Measurements from ENCODE around the gene ASTL. TPM values are rescaled to one million over a fixed set of nuclear protein-coding genes. Genes with fewer than 3 reads are reported as not detected.

ASTL gene
- total and polyA plus RNA-seq, 2 donors (not counting 3 experiments of a cell fraction or from before 2014, with no cell fraction given): not detected

DNA sequence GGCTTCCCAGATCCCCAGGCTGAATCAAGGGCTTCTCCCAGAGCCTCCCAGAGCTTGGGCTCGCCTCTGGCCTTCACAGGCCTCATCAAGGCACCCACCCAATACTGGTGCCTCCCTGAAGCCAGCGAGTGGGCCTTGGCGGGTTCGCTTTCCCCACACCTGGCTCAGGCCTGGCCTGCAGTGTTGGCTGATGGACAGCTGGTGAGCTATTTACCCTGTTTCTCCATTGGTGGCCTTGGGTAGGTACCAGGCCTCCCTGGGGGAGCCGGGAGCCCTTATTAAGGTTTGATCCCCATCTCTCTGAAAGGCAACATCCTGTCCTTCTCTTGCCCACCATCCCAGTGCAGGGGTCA, 25.1 kb upstream of the ASTL start:
- dilution Hi-C loops (cut with MboI; ENCODE audit: extremely low pct_ligation_motif_present, low sequenced_read_pairs) (no loop called here), intact Hi-C loops (cut with micrococcal nuclease) (no loop called here)
- no peak overlapping the region for H2AFZ ChIP-seq (ENCODE audit: low read depth, low read length)
- no peak overlapping the region for H3K27ac ChIP-seq (ENCODE audit: insufficient read depth, low read depth, low read length)
- DNase-seq (ENCODE audit: low read depth, low spot score): no peak
- no TSS peak for BruUV-seq (replicated peaks)
- CTCF ChIA-PET: interaction anchor here (1.0 to 2.0 kb wide), 2 partner anchors 11 to 46 kb away, joined by 4 to 16 read pairs; no protein-coding TSS in a partner anchor
- no peak overlapping the region for H3K9ac ChIP-seq (replicated peaks; ENCODE audit: extremely low read depth, insufficient read depth, low read length)
- no peaks in the 10 kb centered on the region for H3K9me3 ChIP-seq (replicated peaks; ENCODE audit: control insufficient read depth, insufficient read depth, low read length)
- H3K79me2 ChIP-seq (ENCODE audit: control insufficient read depth, insufficient read depth, low read length): no peaks in the 10 kb centered on the region
- peaks cover 4% of the 10 kb centered on the region in 2 experiments for H3K27me3 ChIP-seq (ENCODE audit: control insufficient read depth in 2 of 2, insufficient read depth in 2 of 2, low read length in 2 of 2)
- POLR2A ChIA-PET: no interaction called here
- no peak overlapping the region for H3K4me2 ChIP-seq (ENCODE audit: insufficient read depth, low read length)
- H3K36me3 ChIP-seq (ENCODE audit: control insufficient read depth in 2 of 2, extremely low read depth in 1 of 2, insufficient read depth in 2 of 2, low read length in 2 of 2): no peaks in the 10 kb centered on the region
- FAIRE-seq: no peak
- no peaks in the 10 kb centered on the region for H3K4me1 ChIP-seq (ENCODE audit: control insufficient read depth, extremely low read depth, insufficient read depth, low read length)
- H4K20me1 ChIP-seq (replicated peaks; ENCODE audit: control insufficient read depth, extremely low read depth, insufficient read depth, low read length): no peaks in the 10 kb centered on the region
- no peak overlapping the region for H3K4me3 ChIP-seq (replicated peaks in 1 of 3; ENCODE audit: insufficient read depth in 1 of 3, low read depth in 1 of 3, low read length in 3 of 3)
- TF ChIP-seq JUN (IDR thresholded peaks at IDR 0.05; ENCODE audit: borderline replicate concordance, insufficient read depth, insufficient read length, low read depth) (no peak), GATA2 (IDR thresholded peaks at IDR 0.05; ENCODE audit: insufficient read depth, insufficient read length, low read depth, low read length) (no peak), POLR2A (IDR thresholded peaks at IDR 0.05; ENCODE audit: low read depth, low read length) (no peak), MYC (IDR thresholded peaks at IDR 0.05; ENCODE audit: low read depth, low read length) (no peak), POLR2AphosphoS5 (IDR thresholded peaks at IDR 0.05; ENCODE audit: insufficient read depth, low read depth, low read length) (no peak)
- TF ChIP-seq, protein P1, sequence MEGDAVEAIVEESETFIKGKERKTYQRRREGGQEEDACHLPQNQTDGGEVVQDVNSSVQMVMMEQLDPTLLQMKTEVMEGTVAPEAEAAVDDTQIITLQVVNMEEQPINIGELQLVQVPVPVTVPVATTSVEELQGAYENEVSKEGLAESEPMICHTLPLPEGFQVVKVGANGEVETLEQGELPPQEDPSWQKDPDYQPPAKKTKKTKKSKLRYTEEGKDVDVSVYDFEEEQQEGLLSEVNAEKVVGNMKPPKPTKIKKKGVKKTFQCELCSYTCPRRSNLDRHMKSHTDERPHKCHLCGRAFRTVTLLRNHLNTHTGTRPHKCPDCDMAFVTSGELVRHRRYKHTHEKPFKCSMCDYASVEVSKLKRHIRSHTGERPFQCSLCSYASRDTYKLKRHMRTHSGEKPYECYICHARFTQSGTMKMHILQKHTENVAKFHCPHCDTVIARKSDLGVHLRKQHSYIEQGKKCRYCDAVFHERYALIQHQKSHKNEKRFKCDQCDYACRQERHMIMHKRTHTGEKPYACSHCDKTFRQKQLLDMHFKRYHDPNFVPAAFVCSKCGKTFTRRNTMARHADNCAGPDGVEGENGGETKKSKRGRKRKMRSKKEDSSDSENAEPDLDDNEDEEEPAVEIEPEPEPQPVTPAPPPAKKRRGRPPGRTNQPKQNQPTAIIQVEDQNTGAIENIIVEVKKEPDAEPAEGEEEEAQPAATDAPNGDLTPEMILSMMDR (IDR thresholded peaks at IDR 0.05; ENCODE audit: extremely low read depth in 1 of 2, insufficient read depth in 1 of 2, low read depth in 1 of 2, low read length in 2 of 2): no peak
- TF ChIP-seq, protein P2, sequence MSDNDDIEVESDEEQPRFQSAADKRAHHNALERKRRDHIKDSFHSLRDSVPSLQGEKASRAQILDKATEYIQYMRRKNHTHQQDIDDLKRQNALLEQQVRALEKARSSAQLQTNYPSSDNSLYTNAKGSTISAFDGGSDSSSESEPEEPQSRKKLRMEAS (IDR thresholded peaks at IDR 0.05; ENCODE audit: insufficient read depth, insufficient read length): no peak
- no peaks in the 10 kb centered on the region for H3K9me1 ChIP-seq (replicated peaks; ENCODE audit: control insufficient read depth, extremely low read depth, insufficient read depth, low read length)

Data from endothelial cell of umbilical vein (primary cell).